D721Med (cell line): ENCODE data around the gene ROBO1.
A peak's percentile ranks its signal among the peaks of the same experiment; 100 is the strongest.
"Not testable (repeated sequence)": the region's sequence is repeated elsewhere in the genome, so short reads cannot be mapped to it uniquely, and the experiment has no call there.

ENCODE experiments used
- DNase-seq: peaks from one replicate; pipeline ENCODE4 v3.0.0; 2011; ENCODE audit warnings: low spot score; ENCODE audit not compliant: insufficient read length
- FAIRE-seq: peaks from 2 replicates; lab custom pipeline; 2011; peaks lifted over from hg19 to GRCh38; lab: Jason Lieb, UNC
- CTCF ChIP-seq: IDR thresholded peaks from 2 replicates; pipeline ENCODE4 v1.5.1; 2012; ENCODE audit warnings: mild to moderate bottlenecking, control low read depth; ENCODE audit not compliant: insufficient read depth; ENCODE audit errors: missing control alignments

ROBO1 gene

GRCh38 chr3:79515072-79515471 lies 252.7 kb downstream of the ROBO1 start:
- no peak for DNase-seq
- TF ChIP-seq CTCF, result no peak
- FAIRE-seq, result no peak

- TF ChIP-seq CTCF, result no peak
- no peak for FAIRE-seq
These were observed 253.7 kb downstream of the ROBO1 start for GRCh38 chr3:79514069-79514468.

GRCh38 chr3:79506751-79507150 lies 261.0 kb downstream of the ROBO1 start:
- DNase-seq (no peak), FAIRE-seq (no peak)
- no peak for TF ChIP-seq CTCF

More at GRCh38 chr3:79514069-79514468, 253.7 kb downstream of the ROBO1 start:
- no peak for DNase-seq

- not testable (repeated sequence) for DNase-seq, FAIRE-seq
These were observed 265.5 kb downstream of the ROBO1 start for GRCh38 chr3:79502216-79502681.

GRCh38 chr3:79497447-79498111 lies 270.2 kb downstream of the ROBO1 start:
- DNase-seq, result no peak
- peak; percentile 68 for TF ChIP-seq CTCF
- FAIRE-seq, result peak; percentile 56

- no peak for FAIRE-seq
- TF ChIP-seq CTCF, result no peak
These were observed 276.7 kb downstream of the ROBO1 start for GRCh38 chr3:79491029-79491641.

GRCh38 chr3:79490165-79491028 lies 277.4 kb downstream of the ROBO1 start:
- DNase-seq, result no peak
- TF ChIP-seq CTCF, result no peak
- no peak for FAIRE-seq

More at GRCh38 chr3:79491029-79491641, 276.7 kb downstream of the ROBO1 start:
- DNase-seq, result no peak
